HG02884 (cell line): ENCODE results near the gene PIK3R3.
"Not testable (repeated sequence)": the region's sequence is repeated elsewhere in the genome, so short reads cannot be mapped to it uniquely, and the experiment has no call there.

ENCODE experiments used
- ATAC-seq: cut with Tn5 transposase; IDR thresholded peaks from one replicate; pipeline ENCODE4 v1.9.1; 2021; ENCODE audit warnings: mild to moderate bottlenecking, moderate library complexity; ENCODE audit not compliant: unreplicated experiment

PIK3R3 gene

DNA sequence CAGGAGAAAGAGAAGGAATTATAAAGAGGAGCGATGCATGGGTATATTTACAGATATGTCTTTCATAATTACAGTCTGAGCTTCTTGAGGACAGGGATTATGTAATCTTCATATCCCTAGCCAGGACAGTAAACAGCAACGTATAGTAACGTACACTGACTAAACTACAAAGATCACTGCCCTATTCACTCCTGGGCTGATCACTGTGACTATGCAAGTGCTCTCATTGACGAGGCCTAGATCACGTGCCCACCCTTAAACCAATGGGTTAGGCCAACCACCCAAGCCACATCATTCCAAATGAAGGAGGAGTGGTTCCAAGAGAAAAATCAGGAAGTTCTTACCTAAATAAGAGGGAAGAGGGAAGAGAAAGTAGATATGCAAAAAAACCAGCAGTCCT, 18.5 kb downstream of the PIK3R3 start:
- ATAC-seq, result no peak

DNA sequence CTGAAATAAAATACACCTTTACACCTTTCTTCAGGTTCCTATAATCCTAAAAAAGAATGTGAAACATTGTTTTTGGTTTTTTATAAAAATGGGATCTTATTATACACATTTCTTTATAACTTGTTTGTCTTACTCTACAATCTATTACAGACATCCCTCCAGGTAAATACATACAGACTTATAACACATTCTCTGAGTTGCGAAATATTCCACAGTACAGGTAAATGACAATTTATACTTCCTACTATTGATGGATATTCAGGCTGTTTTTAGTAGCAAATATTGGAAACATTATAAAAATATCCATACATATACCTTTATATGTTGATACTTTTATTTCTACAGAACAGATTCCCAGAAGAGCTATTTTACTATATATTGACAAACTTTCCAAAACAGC, 20.3 kb downstream of the PIK3R3 start:
- no peak for ATAC-seq

DNA sequence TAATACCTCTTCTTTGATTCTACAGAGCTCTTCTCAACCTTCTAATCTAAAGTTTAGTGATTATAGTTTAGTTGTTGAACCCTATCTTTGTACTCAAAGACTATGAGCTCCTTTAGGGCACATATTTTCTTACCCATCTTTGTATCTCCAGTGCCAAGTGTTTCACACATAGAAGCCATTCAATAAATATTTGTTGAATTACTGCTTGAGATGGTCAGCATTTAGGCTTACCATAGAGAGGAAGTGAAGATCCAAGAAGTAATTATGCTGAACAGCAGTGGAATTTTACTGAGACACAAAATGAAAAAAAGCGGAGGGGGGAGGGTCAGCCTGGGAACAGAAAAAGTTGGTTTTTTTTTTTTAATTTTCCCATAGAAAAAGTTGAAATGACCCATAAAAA, 21.9 kb downstream of the PIK3R3 start:
- no peak for ATAC-seq

DNA sequence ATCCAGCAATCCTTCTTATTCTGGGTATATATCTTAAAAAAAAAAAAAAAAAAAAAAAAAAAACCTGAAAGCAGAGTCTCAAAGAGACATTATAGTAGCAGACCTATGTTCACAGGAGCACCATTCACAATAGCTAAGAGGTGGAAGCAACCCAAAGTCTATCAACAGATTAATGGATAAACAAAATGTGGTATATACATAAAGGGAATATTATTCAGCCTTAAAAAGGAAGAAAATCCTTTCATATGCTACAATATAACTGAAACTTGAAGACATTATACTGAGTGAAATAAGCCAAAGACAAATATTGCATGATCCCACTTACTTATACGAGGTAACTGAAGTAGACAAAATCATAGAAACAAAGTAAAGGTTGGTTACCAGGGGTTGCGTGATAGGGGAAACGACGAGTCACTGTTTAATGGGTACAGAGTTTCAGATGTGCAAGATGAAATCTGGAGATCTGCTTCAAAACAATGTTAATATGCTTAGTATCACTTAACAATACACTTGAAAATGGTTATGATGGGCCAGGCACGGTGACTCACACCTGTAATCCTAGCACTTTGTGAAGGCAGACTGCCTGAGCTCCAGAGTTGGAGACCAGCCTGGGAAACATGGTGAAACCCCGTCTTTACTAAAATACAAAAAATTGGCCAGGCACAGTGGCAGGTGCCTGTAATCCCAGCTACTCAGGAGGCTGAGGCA, 29.5 kb downstream of the PIK3R3 start:
- no peak for ATAC-seq

DNA sequence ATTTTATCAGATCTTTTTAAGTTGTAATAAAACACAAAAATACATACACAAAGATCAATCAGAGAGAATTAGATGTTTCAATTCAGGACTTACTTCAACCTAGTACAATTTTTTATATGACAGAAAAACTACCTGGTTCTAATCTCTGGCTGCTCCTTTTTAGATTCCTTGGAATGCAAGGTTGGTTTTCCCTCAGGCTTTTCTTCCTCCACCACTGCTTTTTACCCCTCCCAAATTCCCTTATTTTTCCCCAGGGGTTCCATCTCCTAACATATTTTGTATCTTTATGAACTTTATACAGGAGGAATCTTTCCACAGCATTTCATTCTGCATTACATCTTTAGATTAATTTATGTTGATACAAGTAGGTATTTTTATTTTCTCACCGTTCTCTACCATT, 33.2 kb downstream of the PIK3R3 start:
- no peak for ATAC-seq

DNA sequence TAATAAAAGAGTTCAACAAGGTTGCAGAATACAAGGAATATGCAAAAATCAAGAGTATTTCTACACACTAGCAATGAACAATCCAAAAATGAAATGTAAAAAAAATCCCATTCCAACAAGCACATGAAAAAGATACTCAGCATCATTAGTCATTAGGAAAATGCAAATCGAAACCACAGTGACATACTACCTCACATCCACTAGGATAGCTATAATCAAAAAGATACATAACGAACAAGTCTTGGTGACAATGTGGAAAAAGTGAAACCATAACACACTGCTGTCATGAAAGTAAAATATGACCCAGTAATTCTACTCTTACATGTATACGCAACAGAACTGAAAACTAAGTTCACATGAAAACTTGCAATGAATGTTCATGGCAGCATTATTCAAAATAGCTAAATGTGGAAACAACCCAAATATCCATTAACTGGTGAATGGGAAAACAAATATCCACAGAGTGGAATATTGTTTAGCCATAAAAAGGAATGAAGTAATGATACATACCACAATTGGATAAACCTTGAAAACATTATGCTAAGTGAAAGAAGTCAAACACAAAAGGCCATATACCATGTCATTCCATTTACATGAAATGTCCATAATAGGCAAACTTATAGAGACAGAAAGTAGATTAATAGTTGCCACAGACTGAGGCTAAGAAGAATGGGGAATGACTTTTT, 34.3 kb downstream of the PIK3R3 start:
- ATAC-seq, result no peak

DNA sequence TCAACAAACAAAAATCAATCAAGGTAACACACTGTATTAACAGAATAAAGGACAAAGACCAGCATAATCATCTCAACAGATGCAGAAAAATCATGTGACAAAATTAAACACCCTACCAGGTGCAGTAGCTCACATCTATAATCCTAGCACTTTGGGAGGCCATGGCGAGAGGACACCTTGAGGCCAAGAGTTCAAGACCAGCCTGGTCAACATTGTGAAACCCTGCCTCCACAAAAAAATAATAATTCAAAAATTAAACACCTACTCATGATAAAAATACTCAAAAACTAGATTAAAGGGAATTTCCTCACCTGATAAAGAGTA, 35.3 kb downstream of the PIK3R3 start:
- ATAC-seq, result no peak

DNA sequence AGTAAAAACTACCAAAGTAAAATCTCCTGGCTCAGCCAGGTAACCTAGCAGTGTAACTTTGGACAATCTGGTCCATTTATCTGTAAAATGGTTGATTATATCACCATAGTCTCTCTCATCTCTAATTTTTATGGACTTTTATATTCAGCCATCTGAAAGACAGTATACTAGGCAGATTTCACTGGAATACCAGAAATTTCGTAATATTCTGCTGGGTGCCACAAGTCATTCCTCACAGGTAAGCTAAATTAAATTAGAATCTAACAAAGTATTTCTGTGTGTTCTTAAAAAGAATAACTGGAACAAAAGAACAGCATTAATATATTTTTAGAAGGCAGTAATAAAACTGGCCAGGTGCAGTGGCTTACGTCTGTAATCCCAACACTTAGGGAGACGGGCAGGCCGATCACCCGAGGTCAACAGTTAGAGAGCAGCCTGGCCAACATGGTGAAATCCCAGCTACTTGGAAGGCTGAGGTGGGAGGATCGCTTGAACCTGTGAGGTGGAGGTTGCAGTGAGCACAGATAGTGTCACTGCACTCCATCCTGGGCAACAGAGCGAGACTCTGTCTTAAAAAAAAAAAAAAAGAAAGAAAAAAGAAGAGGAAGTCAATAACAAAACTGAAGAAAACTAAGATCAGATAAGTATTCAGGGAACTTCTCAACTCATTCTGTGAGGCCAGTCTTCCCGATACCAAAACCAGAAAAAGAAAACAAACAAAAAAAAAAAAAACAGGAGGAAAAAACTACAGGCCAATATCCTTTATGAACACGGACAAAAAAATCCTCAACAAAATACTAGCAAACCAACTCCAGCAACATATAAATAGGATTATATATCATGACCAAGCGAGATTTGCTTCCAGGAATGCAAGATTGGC, 35.9 kb downstream of the PIK3R3 start:
- no peak for ATAC-seq

DNA sequence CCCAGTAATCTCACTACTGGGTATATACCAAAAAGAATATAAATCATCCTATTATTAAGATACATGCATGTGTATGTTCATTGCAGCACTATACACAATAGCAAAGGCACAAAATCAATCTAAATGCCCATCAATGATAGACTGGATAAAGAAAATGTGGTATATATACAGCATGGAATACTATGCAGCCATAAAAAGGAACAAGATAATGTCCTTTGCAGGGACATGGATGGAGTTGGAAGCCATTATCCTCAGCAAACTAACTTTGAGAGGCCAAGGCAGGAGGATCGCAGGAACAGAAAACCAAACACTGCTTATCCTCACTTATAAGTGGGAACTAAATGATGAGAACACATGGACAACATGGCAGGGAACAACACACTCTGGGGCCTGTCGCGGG, 37.3 kb downstream of the PIK3R3 start:
- ATAC-seq, result not testable (repeated sequence)

DNA sequence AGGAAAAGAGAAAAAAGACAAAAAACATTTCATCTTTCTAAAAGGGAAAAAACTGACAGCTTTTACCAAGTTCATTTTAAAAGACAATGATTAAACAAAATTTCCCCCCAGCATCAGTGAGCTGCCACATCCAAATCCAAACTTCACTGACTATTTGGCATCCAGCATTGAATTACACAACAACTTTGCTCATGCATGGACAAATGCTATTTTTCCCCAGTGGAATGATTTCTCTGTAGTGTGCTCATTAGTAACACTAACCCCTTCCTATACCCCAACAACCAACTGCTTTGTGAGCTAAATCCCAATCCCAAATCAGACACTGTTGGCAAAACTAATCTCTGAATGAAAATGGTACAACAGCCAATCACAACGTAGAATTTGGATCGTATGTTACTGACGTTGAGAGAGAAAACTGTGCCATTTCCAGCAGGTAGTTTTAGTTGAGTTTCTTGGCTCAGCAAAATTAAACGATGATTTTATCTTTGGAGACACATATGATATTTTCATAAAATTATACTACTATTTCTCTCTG, 37.9 kb downstream of the PIK3R3 start:
- ATAC-seq, result no peak

DNA sequence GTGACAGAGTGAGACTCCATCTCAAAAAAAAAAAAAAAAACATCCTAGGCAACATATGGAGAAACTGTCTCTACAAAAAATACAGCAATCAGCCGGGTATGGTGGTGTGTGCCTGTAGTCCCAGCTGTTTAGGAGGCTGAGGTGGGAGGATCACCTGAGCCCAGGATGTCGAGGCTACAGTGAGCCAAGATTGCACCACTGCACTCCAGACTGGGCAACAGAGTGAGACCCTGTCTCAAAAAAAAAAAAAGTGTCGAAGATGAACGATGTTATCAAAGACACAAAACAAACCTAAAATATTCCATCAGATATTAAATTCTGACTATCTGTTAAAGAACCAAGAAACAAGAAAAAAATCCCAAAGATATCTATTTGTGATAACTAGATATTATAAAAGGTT, 38.6 kb downstream of the PIK3R3 start:
- ATAC-seq, result not testable (repeated sequence)

DNA sequence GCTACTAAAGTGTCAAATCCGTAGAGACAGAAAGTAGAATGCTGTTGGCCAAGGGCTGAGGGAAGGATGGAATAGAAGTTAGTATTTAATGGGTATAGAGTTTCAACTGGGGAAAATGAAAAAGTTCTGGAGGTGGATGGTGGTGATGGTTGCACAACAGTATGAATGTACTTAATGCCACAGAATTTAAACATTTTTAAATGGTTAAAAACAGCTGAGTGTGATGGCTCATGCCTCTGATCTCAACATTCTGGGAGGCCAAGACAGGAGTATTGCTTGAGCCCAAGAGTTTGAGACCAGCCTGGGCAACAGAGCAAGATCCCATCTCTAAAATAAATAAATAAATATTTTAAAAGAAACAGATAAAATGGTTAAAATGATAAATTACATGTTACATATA, 44.5 kb downstream of the PIK3R3 start:
- ATAC-seq, result no peak

DNA sequence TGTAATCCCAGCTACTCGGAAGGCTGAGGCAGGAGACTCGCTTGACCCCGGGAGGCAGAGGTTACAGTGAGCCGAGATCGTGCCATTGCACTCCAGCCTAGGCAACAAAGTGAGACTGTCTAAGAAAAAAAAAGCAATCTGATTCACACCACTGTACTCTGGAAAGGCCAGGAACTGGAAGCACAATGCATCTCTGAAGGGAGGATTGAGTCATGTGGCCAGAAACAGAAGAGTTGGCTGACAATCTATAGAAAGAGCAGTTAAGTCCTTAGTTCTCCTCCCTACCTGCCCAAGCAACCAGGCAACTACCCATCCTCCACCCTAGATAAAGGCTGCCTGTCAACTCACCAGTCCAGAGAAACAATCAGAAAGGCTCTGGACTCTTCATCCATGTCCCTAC, 45.9 kb downstream of the PIK3R3 start:
- ATAC-seq, result no peak

DNA sequence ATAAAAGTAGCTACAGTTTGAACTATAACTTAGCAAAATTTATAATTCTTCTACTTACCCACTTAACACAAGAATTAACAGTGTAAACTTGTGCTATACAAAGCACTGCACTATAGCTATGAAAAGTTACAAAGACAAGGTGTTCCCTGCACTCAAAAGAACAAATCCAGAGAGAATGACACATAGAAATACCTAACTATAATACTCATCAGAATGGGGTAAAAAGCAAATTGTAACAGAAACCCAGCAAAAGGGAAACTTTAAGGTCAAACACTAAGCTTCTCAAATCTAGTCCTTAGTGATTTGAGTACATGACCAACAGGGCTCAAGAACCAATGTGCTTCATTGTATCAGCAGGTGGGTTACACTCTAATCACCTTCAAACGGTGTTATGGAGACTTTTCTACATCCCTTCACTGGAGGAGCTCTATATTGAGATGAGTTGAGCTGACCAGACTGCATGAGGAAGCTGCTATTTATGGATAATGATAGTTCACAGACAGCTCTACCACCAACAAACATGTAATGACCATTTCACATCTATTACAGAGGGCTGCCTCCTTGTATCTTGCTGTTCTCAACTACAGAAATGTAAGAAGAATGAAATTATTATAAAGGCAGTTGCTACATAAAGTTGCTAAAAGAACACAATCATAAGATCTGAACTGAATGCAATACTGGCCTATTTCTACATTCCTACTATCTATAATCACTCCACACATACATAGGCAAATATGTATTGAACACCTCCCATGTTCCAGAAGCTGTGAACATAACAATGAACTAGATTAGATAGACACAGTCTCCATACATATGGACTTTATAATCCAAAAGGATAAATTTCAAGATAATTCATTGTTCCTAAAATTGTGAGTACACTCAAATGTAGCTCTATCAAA, 47.6 kb downstream of the PIK3R3 start:
- ATAC-seq, result no peak

DNA sequence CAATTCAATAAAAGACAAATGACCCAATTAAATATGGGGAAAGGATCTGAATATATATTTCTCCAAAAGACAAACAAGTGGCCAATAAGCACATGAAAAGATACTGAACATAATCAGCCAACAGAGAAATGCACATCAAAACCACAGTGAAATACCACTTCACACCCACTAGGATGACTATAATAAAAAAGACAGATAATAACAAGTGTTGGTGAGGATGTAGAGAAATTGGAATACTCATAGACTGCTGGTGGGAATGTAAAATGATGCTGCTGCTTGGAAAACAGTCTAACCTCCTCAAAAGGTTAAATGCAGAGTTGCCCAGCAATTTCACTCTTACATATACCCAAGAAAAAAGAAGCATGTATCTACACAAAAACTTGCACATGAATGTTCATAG, 48.9 kb downstream of the PIK3R3 start:
- ATAC-seq, result no peak

DNA sequence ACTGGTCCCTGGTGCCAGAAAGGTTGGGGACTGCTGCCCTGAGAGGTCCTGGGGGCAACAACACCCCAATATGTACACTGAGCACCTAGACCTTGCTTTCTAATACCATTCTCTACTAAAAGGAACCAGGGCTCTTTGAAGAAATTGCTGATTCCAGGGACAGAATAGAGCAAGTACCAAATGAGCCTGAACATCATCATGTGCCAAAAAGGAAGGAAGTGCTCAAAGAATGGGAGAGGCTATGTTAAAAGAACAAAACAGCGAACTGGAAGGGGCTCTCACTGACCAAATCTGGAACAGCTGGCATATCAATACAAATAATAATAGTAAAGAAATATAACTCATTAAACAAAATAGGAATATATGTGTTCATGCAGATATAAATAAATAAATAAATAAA, 50.8 kb downstream of the PIK3R3 start:
- ATAC-seq, result no peak

DNA sequence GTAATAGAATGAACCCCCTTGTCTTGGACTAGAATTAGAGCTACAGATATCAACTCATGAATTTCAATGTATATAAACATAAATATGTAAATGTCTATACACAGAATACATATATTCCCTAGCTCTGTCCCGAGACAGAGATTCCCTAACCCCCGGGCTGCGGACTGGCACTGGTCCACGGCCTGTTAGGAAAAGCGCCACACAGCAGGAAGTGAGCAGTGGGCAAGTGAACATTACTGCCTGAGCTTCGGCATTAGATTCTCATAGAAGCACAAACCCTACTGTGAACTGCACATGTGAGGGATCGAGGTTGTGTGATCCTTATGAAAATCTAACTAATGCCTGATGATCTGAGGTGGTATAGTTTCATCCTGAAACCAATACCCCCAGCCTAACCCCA, 51.2 kb downstream of the PIK3R3 start:
- no peak for ATAC-seq

DNA sequence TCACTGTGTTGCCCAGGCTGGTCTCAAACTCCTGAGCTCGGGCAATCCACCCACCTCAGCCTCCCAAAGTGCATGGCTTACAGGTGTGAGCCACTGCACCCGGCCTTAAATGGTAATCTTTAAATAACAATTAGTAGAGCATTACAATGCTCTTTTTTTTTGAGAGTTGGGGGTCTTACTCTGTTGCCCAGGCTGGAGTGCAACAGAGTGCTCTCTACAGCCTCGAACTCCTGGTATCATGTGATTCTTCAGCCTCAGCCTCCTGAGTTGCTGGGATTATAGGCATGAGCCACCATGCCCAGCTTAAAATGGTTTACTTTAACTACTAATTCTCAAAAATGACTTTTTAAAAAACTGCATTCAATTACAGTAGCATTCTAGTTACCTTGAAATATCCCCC, 52.2 kb downstream of the PIK3R3 start:
- no peak for ATAC-seq

DNA sequence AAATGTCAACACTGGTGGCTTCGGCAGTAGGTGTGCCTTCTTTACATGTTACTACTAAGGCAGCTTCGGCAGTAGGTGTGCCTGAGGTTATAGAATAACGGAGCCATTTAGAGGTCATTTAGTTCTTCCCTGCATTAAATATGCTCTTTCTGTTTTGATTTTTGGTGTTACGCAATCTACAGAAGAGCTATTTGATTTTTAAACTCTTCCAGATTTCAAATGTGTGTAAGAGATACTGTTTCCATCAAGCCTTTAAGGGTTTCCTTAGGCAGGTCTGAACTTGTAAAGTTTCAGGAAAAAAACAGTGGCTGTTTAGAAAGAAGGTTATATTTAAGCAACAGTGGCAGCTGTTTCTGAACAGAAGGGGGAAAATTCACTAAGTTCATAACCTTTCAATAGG, 54.8 kb downstream of the PIK3R3 start:
- ATAC-seq, result no peak

DNA sequence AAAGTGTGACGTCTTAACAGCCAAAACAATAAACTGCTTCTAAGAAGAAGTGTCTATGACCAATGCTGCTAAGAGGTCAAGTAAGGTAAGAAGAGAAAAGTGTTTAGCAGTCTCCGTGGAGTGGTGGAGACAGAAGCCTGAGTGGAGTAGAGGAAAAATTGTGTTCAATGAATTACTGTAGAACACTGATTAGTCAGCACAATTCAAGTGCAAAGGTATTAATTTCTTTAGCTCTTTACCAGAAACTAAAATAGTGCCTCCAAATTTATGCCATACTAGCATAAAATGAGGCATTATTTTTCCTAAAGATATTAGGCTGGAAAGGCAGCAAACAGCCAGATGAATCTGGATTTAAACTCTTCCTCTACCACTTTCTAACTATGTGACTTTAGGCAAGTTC, 56.1 kb downstream of the PIK3R3 start:
- ATAC-seq, result no peak

DNA sequence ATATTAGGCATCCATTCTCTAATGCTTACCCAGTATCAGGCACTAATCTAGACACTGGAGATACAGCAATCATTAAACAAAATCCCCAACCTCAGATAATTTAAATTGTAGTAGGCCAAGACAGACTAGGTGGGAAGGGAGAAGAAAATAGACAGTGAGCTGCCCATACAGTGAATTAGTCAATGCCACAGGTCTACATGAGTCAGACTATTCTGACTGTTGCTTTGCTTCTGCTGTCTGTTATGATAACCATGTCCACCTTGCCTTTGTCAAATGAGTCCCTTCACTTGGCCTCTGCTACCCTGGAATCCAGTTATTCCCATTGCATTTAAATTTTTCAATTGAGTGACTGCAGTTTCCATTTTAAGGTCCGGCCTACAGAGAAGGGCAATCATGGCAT, 59.5 kb downstream of the PIK3R3 start:
- ATAC-seq, result no peak
